ENCODE data around the gene PDXK. TPM values are rescaled to one million over a fixed set of nuclear protein-coding genes. Genes with fewer than 3 reads are reported as not detected.

The PDXK gene
- total RNA-seq, 1 donor from 2014 or later: 54.0 TPM

DNA sequence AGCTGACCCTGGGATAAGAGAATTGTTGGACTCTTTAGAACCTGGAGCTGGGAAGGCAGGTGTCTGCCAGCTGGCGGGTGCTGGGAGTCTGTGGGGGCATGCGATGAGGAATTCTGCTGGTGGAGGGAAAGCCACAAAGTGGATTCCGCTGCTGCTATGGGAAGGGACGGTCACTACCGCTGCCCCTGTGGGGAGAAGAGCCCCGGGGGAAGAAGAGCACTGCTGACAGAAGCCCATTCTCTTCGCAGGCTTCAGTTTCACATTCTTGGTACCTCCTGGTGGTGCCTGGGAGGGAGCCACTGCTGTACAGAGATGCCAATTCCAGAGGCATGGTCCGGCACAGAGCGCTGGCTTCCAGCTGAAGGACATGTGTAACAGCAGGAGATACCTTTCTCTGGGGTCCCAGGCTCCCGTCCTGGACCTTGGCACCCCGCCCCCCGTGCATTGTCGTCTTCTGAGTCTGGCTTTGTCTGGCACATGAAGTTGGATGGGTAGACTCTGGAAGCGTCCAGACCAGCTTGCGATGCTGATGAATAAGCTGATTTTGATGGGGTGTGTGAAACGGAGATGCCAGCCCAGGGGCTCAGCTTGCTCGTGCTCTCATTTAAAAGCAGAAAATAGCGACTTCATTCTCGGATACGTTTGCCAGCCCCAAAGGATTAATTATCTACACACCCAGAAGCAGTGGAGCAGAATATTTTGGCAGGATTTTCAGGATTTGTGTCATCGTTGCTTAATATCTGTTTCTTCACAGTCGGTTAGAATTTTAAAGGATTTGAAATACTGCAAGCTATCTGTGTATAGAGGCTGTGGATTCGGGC is 13.2 kb downstream of the PDXK start:
- H3K4me3 Mint-ChIP-seq: no peak overlapping the region
- H3K9ac ChIP-seq: no peak overlapping the region
- no peak overlapping the region for H3K27ac Mint-ChIP-seq
- no peak overlapping the region for H3K27ac ChIP-seq
- H3K27me3 Mint-ChIP-seq (ENCODE audit: insufficient read depth, low read depth): peaks cover 9% of the 10 kb centered on the region
- no peaks in the 10 kb centered on the region for H3K9me3 Mint-ChIP-seq
- H3K4me1 ChIP-seq: no peaks in the 10 kb centered on the region
- H3K36me3 Mint-ChIP-seq: peaks cover 4% of the 10 kb centered on the region
- TF ChIP-seq EZH2phosphoT487 (IDR thresholded peaks at IDR 0.05) (no peak), CTCF (IDR thresholded peaks at IDR 0.05) (no peak), EZH2 (IDR thresholded peaks at IDR 0.05) (no peak)
- H3K4me2 ChIP-seq: no peak overlapping the region
- peaks cover 9% of the 10 kb centered on the region for H3F3A ChIP-seq (ENCODE audit: low read depth)
- H2AFZ ChIP-seq (replicated peaks): no peak overlapping the region
- peaks cover 36% of the 10 kb centered on the region for H3K4me1 Mint-ChIP-seq
- no peak for DNase-seq (ENCODE audit: low spot score)
- no peaks in the 10 kb centered on the region for H3K36me3 ChIP-seq
- no peak overlapping the region for H3K4me3 ChIP-seq
- no peaks in the 10 kb centered on the region for H3K9me3 ChIP-seq (ENCODE audit: low read depth)
- H3K79me2 ChIP-seq (ENCODE audit: low read depth): peaks cover 24% of the 10 kb centered on the region
- H4K20me1 ChIP-seq (ENCODE audit: low read depth): no peaks in the 10 kb centered on the region
- H3K27me3 ChIP-seq: no peaks in the 10 kb centered on the region

DNA sequence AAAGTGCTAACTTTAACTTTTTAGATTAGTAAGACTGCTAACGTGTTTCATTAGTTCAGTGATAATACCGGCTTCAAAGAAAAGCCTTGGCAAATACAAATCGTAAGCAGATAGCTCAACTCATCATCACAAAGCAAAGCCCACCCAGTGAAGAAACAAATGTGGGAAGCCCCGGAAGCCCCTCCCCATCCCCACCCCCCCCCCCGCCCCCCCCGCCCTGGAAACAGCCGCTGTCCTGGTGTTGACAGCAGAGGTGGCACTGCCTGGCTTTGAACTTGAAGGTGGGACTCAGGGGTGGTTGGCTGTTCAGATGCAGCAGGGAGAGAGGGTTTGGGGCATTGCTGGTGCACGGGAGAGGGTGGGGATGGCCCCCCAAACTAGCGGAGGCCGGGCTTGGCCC is 14.1 kb downstream of the PDXK start:
- Histone ChIP-seq H3K36me3 (no peaks in the 10 kb centered on the region), H3K79me2 (ENCODE audit: low read depth) (peaks cover 24% of the 10 kb centered on the region), H3K4me3 (no peak overlapping the region), H3K27me3 (no peaks in the 10 kb centered on the region), H3F3A (ENCODE audit: low read depth) (peaks cover 9% of the 10 kb centered on the region), H3K9me3 (ENCODE audit: low read depth) (no peaks in the 10 kb centered on the region), H3K27ac (no peak overlapping the region), H3K4me2 (no peak overlapping the region), H2AFZ (replicated peaks) (no peak overlapping the region), H4K20me1 (ENCODE audit: low read depth) (no peaks in the 10 kb centered on the region), H3K4me1 (no peaks in the 10 kb centered on the region), H3K9ac (no peak overlapping the region)
- H3K27me3 Mint-ChIP-seq (ENCODE audit: insufficient read depth, low read depth): peaks cover 9% of the 10 kb centered on the region
- H3K36me3 Mint-ChIP-seq: peaks cover 4% of the 10 kb centered on the region
- no peak overlapping the region for H3K4me3 Mint-ChIP-seq
- H3K4me1 Mint-ChIP-seq: peaks cover 32% of the 10 kb centered on the region
- no peak for DNase-seq (ENCODE audit: low spot score)
- TF ChIP-seq EZH2phosphoT487 (IDR thresholded peaks at IDR 0.05) (no peak), CTCF (IDR thresholded peaks at IDR 0.05) (no peak), EZH2 (IDR thresholded peaks at IDR 0.05) (no peak)
- no peak overlapping the region for H3K27ac Mint-ChIP-seq
- H3K9me3 Mint-ChIP-seq: no peaks in the 10 kb centered on the region

- Histone ChIP-seq H3K79me2 (ENCODE audit: low read depth) (peaks cover 24% of the 10 kb centered on the region), H3F3A (ENCODE audit: low read depth) (peaks cover 9% of the 10 kb centered on the region), H3K4me1 (no peaks in the 10 kb centered on the region), H3K9ac (no peak overlapping the region), H3K4me2 (no peak overlapping the region), H3K4me3 (no peak overlapping the region), H3K27ac (no peak overlapping the region), H4K20me1 (ENCODE audit: low read depth) (no peaks in the 10 kb centered on the region), H3K9me3 (ENCODE audit: low read depth) (no peaks in the 10 kb centered on the region), H3K36me3 (no peaks in the 10 kb centered on the region), H2AFZ (replicated peaks) (no peak overlapping the region), H3K27me3 (no peaks in the 10 kb centered on the region)
- Mint-ChIP-seq H3K36me3 (peaks cover 4% of the 10 kb centered on the region), H3K9me3 (no peaks in the 10 kb centered on the region), H3K27me3 (ENCODE audit: insufficient read depth, low read depth) (peaks cover 8% of the 10 kb centered on the region), H3K4me1 (peaks cover 31% of the 10 kb centered on the region), H3K27ac (no peak overlapping the region), H3K4me3 (no peak overlapping the region)
- TF ChIP-seq CTCF (IDR thresholded peaks at IDR 0.05): no peak
- no peak for TF ChIP-seq EZH2 (IDR thresholded peaks at IDR 0.05)
- no peak for TF ChIP-seq EZH2phosphoT487 (IDR thresholded peaks at IDR 0.05)
- no peak for DNase-seq (ENCODE audit: low spot score)
Measured at GRCh38 chr21:43733529-43734071, 14.7 kb downstream of the PDXK start.
